Measurements from ENCODE around the gene KHDC4. TPM values are rescaled to one million over a fixed set of nuclear protein-coding genes. Genes with fewer than 3 reads are reported as not detected.
"Not testable (repeated sequence)": the region's sequence is repeated elsewhere in the genome, so short reads cannot be mapped to it uniquely, and the experiment has no call there.

KHDC4 gene
- total RNA-seq, 1 donor from 2014 or later, result 51.8 TPM

DNA sequence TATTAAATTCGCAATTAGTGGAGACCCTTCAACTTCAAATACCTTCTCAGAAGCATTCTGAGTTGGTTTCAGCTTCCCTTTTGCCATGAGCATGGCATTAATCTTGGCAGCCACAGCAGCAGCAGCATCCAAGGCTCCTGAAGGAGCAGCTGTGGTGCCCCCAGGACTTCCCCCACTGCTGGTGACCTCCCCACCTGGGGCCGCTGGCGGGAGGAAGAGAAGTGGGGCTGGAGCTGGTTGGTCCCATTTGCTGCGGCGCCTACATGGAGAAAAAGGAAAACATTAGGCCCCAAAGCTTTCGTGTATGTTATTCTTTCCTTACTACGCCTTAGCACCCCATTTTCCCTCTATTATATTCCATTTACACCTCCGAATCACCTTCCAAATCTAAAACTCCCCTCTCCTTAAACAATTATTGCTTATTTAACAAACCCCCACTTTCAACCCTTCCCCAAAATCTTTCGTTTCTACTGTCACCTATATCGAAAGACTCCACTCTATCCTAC is 569 bp downstream of the KHDC4 start:
- H3K9me3 Mint-ChIP-seq (ENCODE audit: unreplicated experiment), result peaks cover 1% of the 10 kb centered on the region
- no peak overlapping the region for H3K27ac Mint-ChIP-seq (ENCODE audit: unreplicated experiment)
- TF ChIP-seq, protein P1, sequence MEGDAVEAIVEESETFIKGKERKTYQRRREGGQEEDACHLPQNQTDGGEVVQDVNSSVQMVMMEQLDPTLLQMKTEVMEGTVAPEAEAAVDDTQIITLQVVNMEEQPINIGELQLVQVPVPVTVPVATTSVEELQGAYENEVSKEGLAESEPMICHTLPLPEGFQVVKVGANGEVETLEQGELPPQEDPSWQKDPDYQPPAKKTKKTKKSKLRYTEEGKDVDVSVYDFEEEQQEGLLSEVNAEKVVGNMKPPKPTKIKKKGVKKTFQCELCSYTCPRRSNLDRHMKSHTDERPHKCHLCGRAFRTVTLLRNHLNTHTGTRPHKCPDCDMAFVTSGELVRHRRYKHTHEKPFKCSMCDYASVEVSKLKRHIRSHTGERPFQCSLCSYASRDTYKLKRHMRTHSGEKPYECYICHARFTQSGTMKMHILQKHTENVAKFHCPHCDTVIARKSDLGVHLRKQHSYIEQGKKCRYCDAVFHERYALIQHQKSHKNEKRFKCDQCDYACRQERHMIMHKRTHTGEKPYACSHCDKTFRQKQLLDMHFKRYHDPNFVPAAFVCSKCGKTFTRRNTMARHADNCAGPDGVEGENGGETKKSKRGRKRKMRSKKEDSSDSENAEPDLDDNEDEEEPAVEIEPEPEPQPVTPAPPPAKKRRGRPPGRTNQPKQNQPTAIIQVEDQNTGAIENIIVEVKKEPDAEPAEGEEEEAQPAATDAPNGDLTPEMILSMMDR (IDR thresholded peaks at IDR 0.05; ENCODE audit: partially characterized antibody, unreplicated experiment), result no peak
- no peaks in the 10 kb centered on the region for H3K27me3 Mint-ChIP-seq (ENCODE audit: unreplicated experiment)
- no peak overlapping the region for H3K4me3 Mint-ChIP-seq (ENCODE audit: unreplicated experiment)
- H3K4me1 Mint-ChIP-seq (ENCODE audit: low read depth, unreplicated experiment), result no peaks in the 10 kb centered on the region
- H3K36me3 Mint-ChIP-seq (ENCODE audit: unreplicated experiment), result no peaks in the 10 kb centered on the region
- DNase-seq, result no peak

DNA sequence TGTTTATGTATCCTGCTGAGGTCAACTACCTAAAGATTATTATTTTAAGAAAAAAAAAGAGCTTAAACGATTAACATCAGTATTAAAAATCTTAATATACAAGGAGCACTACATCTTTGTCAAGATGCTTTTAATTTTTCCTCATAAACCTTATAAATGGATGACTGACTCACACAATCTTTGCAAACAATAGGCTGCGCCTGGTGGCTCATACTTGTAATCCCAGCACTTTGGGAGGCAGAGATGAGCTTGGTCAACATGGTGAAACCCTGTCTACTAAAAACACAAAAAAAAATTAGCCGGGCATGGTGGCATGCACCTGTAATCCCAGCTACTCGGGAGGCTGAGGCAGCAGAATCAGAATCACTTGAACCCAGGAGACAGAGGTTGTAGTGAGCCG is 1.7 kb downstream of the KHDC4 start:
- no peak for DNase-seq
- Mint-ChIP-seq H3K4me3 (ENCODE audit: unreplicated experiment) (peak overlapping the region; percentile 30), H3K27me3 (ENCODE audit: unreplicated experiment) (no peaks in the 10 kb centered on the region), H3K4me1 (ENCODE audit: low read depth, unreplicated experiment) (no peaks in the 10 kb centered on the region), H3K9me3 (ENCODE audit: unreplicated experiment) (peaks cover 1% of the 10 kb centered on the region), H3K36me3 (ENCODE audit: unreplicated experiment) (no peaks in the 10 kb centered on the region), H3K27ac (ENCODE audit: unreplicated experiment) (no peak overlapping the region)
- TF ChIP-seq, protein P1 (IDR thresholded peaks at IDR 0.05; ENCODE audit: partially characterized antibody, unreplicated experiment), result no peak

DNA sequence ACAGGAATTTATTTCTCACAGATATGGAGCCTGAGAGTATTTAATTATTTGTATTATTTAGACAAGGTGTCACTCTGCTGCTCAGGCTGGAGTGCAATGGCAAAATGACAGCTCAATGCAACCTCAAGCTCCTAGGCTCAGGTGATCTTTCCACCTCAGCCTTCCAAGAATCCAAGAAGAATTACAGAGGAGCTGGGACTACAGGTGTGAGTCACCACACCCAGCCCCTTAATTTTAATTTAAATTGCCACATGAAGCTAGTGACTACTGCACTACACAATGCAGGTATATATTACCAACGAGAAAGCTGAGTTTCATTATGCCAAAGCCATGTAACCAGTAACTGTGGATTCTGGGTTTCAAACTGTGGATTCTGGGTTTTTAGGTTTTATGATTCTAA is 2.1 kb downstream of the KHDC4 start:
- Mint-ChIP-seq H3K36me3 (ENCODE audit: unreplicated experiment) (no peaks in the 10 kb centered on the region), H3K27me3 (ENCODE audit: unreplicated experiment) (no peaks in the 10 kb centered on the region), H3K27ac (ENCODE audit: unreplicated experiment) (no peak overlapping the region), H3K9me3 (ENCODE audit: unreplicated experiment) (peaks cover 1% of the 10 kb centered on the region), H3K4me1 (ENCODE audit: low read depth, unreplicated experiment) (no peaks in the 10 kb centered on the region), H3K4me3 (ENCODE audit: unreplicated experiment) (peak overlapping the region; percentile 30)
- TF ChIP-seq, protein P1 (IDR thresholded peaks at IDR 0.05; ENCODE audit: partially characterized antibody, unreplicated experiment), result no peak
- no peak for DNase-seq

DNA sequence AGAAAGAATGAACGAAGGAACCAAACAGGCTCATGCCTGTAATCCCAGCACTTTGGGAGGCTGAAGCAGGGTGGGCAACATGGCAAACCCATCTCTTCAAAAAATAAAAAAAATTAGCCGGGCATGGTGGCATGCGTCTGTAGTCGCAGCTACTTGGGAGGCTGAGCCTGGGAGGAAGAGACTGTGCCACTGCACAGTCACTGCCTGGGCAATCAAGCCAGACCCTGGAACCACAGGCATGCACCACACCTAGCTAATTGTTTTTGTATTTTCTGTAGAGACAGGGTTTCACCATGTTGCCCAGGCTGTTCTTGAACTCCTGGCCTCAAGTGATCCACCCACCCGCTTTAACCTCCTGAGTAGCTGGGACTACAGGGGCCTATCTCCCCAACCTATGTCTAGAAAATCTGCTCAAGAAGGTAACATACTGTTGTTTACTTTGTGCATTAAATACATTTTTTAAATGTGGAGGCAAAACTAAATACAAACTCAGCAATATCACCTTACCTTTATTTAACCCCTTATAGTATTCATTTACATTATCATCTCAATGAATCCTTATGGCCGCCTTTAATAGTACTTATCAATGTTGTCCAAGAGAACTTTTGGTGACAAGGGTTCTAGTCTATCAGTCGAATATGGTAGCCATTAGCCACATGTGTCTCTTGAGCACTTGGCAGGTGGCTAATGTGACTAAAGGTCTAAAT is 2.7 kb downstream of the KHDC4 start:
- TF ChIP-seq, protein P1 (IDR thresholded peaks at IDR 0.05; ENCODE audit: partially characterized antibody, unreplicated experiment), result no peak
- Mint-ChIP-seq H3K4me3 (ENCODE audit: unreplicated experiment) (peak overlapping the region; percentile 59), H3K27ac (ENCODE audit: unreplicated experiment) (no peak overlapping the region), H3K27me3 (ENCODE audit: unreplicated experiment) (no peaks in the 10 kb centered on the region), H3K36me3 (ENCODE audit: unreplicated experiment) (no peaks in the 10 kb centered on the region), H3K9me3 (ENCODE audit: unreplicated experiment) (peaks cover 1% of the 10 kb centered on the region), H3K4me1 (ENCODE audit: low read depth, unreplicated experiment) (no peaks in the 10 kb centered on the region)
- DNase-seq, result no peak

DNA sequence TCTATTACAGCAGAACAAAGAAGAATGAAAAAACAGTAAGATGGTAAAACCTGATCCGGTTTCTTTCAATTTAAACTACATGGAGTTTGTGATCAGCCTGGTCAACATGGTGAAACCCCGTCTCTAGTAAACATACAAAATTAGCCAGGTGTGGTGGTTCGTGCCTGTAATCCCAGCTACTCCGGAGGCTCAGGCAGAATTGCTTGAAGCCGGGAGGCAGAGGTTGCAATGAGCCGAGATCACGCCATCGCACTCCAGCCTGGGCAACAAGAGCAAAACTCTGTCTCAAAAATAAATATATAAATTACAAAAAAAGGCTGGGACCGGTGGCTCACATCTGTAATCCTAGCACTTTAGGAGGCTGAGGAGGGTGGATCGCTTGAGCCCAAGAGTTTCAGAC is 3.5 kb downstream of the KHDC4 start:
- H3K4me3 Mint-ChIP-seq (ENCODE audit: unreplicated experiment), result peak overlapping the region; percentile 59
- H3K27me3 Mint-ChIP-seq (ENCODE audit: unreplicated experiment); DNase-seq; H3K4me1 Mint-ChIP-seq (ENCODE audit: low read depth, unreplicated experiment); H3K27ac Mint-ChIP-seq (ENCODE audit: unreplicated experiment); H3K36me3 Mint-ChIP-seq (ENCODE audit: unreplicated experiment); H3K9me3 Mint-ChIP-seq (ENCODE audit: unreplicated experiment): not testable (repeated sequence)
